HepG2 (cell line): ENCODE data around the gene REG1B. TPM values are rescaled to one million over a fixed set of nuclear protein-coding genes. Genes with fewer than 3 reads are reported as not detected.

ENCODE experiments used
- ATAC-seq: fragments of 200-7000 bp; cut with Tn5 transposase; 3 replicates; pipeline ENCODE4 v1.9.1; 2020; ENCODE audit warnings: mild to moderate bottlenecking, moderate library complexity
- BruUV-seq: library from RNA; stranded (reverse); fragments of 400-500 nt; replicated peaks from 2 replicates; lab custom pipeline; 2021; lab: Mats Ljungman, UMichigan
- CTCF ChIA-PET: fragments of 300-600 bp; formaldehyde crosslinking; extraction: SDS; loops from one replicate; lab custom pipeline; 2021; ENCODE audit warnings: low total read pairs, inconsistent platforms, low intra/inter-chr PET ratio; lab: Yijun Ruan, JAX
- POLR2A ChIA-PET: fragments of 350-600 bp; sonication (Branson Sonifier 250); formaldehyde crosslinking; loops from one replicate; lab custom pipeline; 2020; ENCODE audit warnings: antibody characterized with exemption, inconsistent platforms; lab: Yijun Ruan, JAX
- DNase-seq: peaks from one replicate; pipeline ENCODE4 v3.0.0-alpha.2; 2015; ENCODE audit warnings: low spot score
- FAIRE-seq: peaks from 3 replicates; lab custom pipeline; 2011; peaks lifted over from hg19 to GRCh38; lab: Jason Lieb, UNC
- H2AFZ ChIP-seq: one replicate; pipeline ENCODE4 v1.6.1; 2011; ENCODE audit warnings: low read length, inconsistent platforms
- H3K27ac ChIP-seq: fragments of 300-600 bp; 3 replicates; pipeline ENCODE4 v1.8.0; 2011; ENCODE audit warnings: mixed run types, mild to moderate bottlenecking, mixed read lengths, low read length, inconsistent platforms; ENCODE audit not compliant: insufficient read depth; ENCODE audit errors: extremely low read length
- H3K27me3 ChIP-seq, 2 experiments: fragments of 200-600 bp in 1 of 2; 2 replicates in 1 of 2; 3 replicates in 1 of 2; pipeline versions ENCODE4 v1.6.0 to v1.8.0; 2011; ENCODE audit warnings: low read length in 2 of 2, mild to moderate bottlenecking in 2 of 2, moderate library complexity in 2 of 2, inconsistent platforms in 1 of 2; ENCODE audit not compliant: insufficient read depth in 2 of 2, control insufficient read depth in 1 of 2
- H3K36me3 ChIP-seq, 2 experiments: fragments of 200-600 bp in 1 of 2; replicated peaks in 1 of 2; 2 replicates in 1 of 2; 3 replicates in 1 of 2; pipeline versions ENCODE4 v1.5.1 to v1.8.0; 2011; ENCODE audit warnings: low read length in 2 of 2, inconsistent platforms in 1 of 2; ENCODE audit not compliant: insufficient read depth in 2 of 2, control insufficient read depth in 1 of 2
- H3K4me1 ChIP-seq: 2 replicates; pipeline ENCODE4 v1.5.1; 2012; ENCODE audit warnings: low read length, inconsistent platforms; ENCODE audit not compliant: insufficient read depth
- H3K4me2 ChIP-seq: 2 replicates; pipeline ENCODE4 v1.6.0; 2011; ENCODE audit warnings: low read depth, low read length, inconsistent platforms
- H3K4me3 ChIP-seq, 3 experiments: fragments of 200-600 bp in 1 of 3; sonication (generic), shearing (Covaris generic) in 1 of 3; replicated peaks in 1 of 3; 2 replicates each; pipeline ENCODE4 v1.5.1; 2011 to 2016; ENCODE audit warnings: low read length in 3 of 3, inconsistent platforms in 2 of 3, low read depth in 2 of 3, mild to moderate bottlenecking in 2 of 3, control low read depth in 1 of 3, mixed read lengths in 1 of 3; ENCODE audit not compliant: insufficient read depth in 1 of 3
- H3K79me2 ChIP-seq: one replicate; pipeline ENCODE4 v1.6.1; 2011; ENCODE audit warnings: low read length, inconsistent platforms; ENCODE audit not compliant: insufficient read depth
- H3K9ac ChIP-seq: 2 replicates; pipeline ENCODE4 v1.6.0; 2011; ENCODE audit warnings: mild to moderate bottlenecking, low read depth, low read length, inconsistent platforms; ENCODE audit not compliant: insufficient read depth
- H3K9me3 ChIP-seq: 2 replicates; pipeline ENCODE4 v1.5.1; 2012; ENCODE audit warnings: mild to moderate bottlenecking, low read length
- H4K20me1 ChIP-seq: 2 replicates; pipeline ENCODE4 v1.6.0; 2011; ENCODE audit warnings: inconsistent platforms, mild to moderate bottlenecking, low read length, moderate library complexity; ENCODE audit not compliant: insufficient read depth
- AGO1 ChIP-seq: fragments of 200-400 bp; formaldehyde crosslinking; IDR thresholded peaks from 2 replicates; pipeline ENCODE4 v1.6.1; 2017; ENCODE audit warnings: mild to moderate bottlenecking, low read depth, low read length, moderate library complexity; ENCODE audit not compliant: poor library complexity, severe bottlenecking
- CENPT ChIP-seq: sonication (generic); formaldehyde crosslinking; IDR thresholded peaks from 2 replicates; pipeline ENCODE4 v1.8.0; 2022; ENCODE audit warnings: low read depth, mild to moderate bottlenecking, moderate library complexity, missing genetic modification reagents
- FOXK1 ChIP-seq: sonication (generic); formaldehyde crosslinking; IDR thresholded peaks from 2 replicates; pipeline ENCODE4 v1.4.0; 2020; ENCODE audit warnings: low read depth, missing genetic modification reagents, borderline replicate concordance
- KLF11 ChIP-seq: IDR thresholded peaks from 2 replicates; pipeline ENCODE4 v1.6.1; 2016; ENCODE audit warnings: missing compliant biosample characterization
- MAFK ChIP-seq, 2 experiments: IDR thresholded peaks in 1 of 2; conservative IDR thresholded peaks in 1 of 2; 2 replicates each; pipeline ENCODE4 v1.6.1; 2011; ENCODE audit warnings: improper control_type of control experiment in 2 of 2, low read length in 2 of 2
- RFXAP ChIP-seq: sonication (generic); formaldehyde crosslinking; IDR thresholded peaks from 2 replicates; pipeline ENCODE4 v1.4.0; 2020; ENCODE audit warnings: missing genetic modification reagents, borderline replicate concordance
- SETDB1 ChIP-seq: sonication (generic); formaldehyde crosslinking; IDR thresholded peaks from 2 replicates; pipeline ENCODE4 v1.5.1; 2020; ENCODE audit warnings: missing genetic modification reagents, mild to moderate bottlenecking, borderline replicate concordance
- SP5 ChIP-seq: IDR thresholded peaks from 2 replicates; pipeline ENCODE4 v1.6.1; 2016; ENCODE audit warnings: low read depth, borderline replicate concordance
- ZC3H4 ChIP-seq: sonication (generic); formaldehyde crosslinking; IDR thresholded peaks from 2 replicates; pipeline ENCODE4 v1.4.0; 2020; ENCODE audit warnings: missing genetic modification reagents, borderline replicate concordance
- ZNF816 ChIP-seq: sonication (generic); formaldehyde crosslinking; IDR thresholded peaks from 2 replicates; pipeline ENCODE4 v1.8.0; 2022; ENCODE audit warnings: missing genetic modification reagents, mild to moderate bottlenecking, borderline replicate concordance
- ZSCAN21 ChIP-seq: sonication (generic); formaldehyde crosslinking; IDR thresholded peaks from 2 replicates; pipeline ENCODE4 v1.8.0; 2022; ENCODE audit warnings: mild to moderate bottlenecking, missing genetic modification reagents, moderate library complexity, borderline replicate concordance
- WGBS: methylation state at CpG from one replicate; pipeline ENCODE4 v1.1.6; 2017; ENCODE audit warnings: low lambda C conversion rate; 5-methylcytosine and 5-hydroxymethylcytosine counted together
- in situ Hi-C: cut with HindIII; loops from 2 replicates; pipeline ENCODE4 v1.10.0; 2017; ENCODE audit warnings: low pct_unique_long_range_greater_than_20kb; ENCODE audit not compliant: extremely low pct_ligation_motif_present
- intact Hi-C: fragments of 100-400 bp; cut with micrococcal nuclease; formaldehyde crosslinking; loops from one replicate; pipeline ENCODE4 v1.10.0; 2022; ENCODE audit not compliant: unreplicated experiment
- polyA plus RNA-seq, 8 experiments: library from polyadenylated mRNA; depleted of rRNA in 3 of 8; stranded (reverse) in 7 of 8; unstranded in 1 of 8; fragments of >200 nt; fragmentation: Illumina TruSeq in 4 of 8; extraction: Trizol in 4 of 8; gene quantifications; 2 replicates each; pipeline versions ENCODE4 v1.2.1 to v1.2.3, GENCODE V29; 2011 to 2016; ENCODE audit warnings: low read depth in 4 of 8, missing spikeins in 1 of 8, mixed read lengths in 1 of 8; ENCODE audit not compliant: insufficient read depth in 1 of 8
- total RNA-seq, 5 experiments: library from RNA; depleted of rRNA; stranded (reverse); fragments of >200 nt; fragmentation: Illumina TruSeq; extraction: Trizol; gene quantifications; 2 replicates each; pipeline ENCODE4 v1.2.3, GENCODE V29; 2016; ENCODE audit warnings: low read depth in 1 of 5
- TF ChIP-seq, protein P1 (sequence below): sonication (generic); formaldehyde crosslinking; IDR thresholded peaks from 2 replicates; pipeline ENCODE4 v1.4.0; 2020; ENCODE audit warnings: mild to moderate bottlenecking, missing genetic modification reagents
- TF ChIP-seq, protein P2 (sequence below): sonication (generic); formaldehyde crosslinking; IDR thresholded peaks from 2 replicates; pipeline ENCODE4 v1.8.1; 2022; ENCODE audit warnings: low read depth, mild to moderate bottlenecking, missing genetic modification reagents

REG1B gene
- total and polyA plus RNA-seq, 2 of the 13 experiments (the other 11 are each of a cell fraction or from before 2014, with no cell fraction given) = not detected

DNA sequence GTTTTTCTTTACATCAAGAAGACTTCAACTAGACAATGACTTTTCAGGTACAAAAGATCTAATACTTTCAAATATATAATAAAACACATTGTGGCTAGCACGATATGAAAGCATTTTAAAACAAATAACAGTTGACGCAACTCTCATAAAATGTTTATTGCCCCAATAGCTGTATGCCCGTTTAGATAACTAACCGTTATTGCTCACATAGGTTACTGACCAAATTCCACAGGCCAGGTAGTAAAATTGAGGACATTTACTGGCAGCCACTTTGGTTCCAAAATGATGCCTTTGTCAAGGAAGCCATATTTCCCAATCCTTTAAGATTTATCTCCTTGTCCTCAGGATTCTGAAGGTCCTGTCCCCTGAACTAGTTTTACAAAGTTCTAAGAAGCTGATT is 2.9 kb upstream of the REG1B start:
- H3K9ac ChIP-seq = no peak overlapping the region
- TF ChIP-seq AGO1 (no peak), SETDB1 (CRISPR knock-in tag) (no peak), SP5 (CRISPR knock-in tag) (no peak), ZC3H4 (CRISPR knock-in tag) (no peak)
- H3K9me3 ChIP-seq = no peaks in the 10 kb centered on the region
- no peaks in the 10 kb centered on the region for H4K20me1 ChIP-seq
- no peak overlapping the region for H3K4me2 ChIP-seq
- 23% methylated on average over 4 of the region's 4 CpGs for WGBS
- ATAC-seq (no peak), DNase-seq (no peak), FAIRE-seq (no peak)
- POLR2A ChIA-PET = no interaction called here
- CTCF ChIA-PET = no interaction called here
- peaks cover 0 to 16% of the 10 kb centered on the region in 2 experiments; a peak in 2 of 5 replicates for H3K27me3 ChIP-seq
- H3K36me3 ChIP-seq = no peaks in the 10 kb centered on the region
- in situ Hi-C loops = no loop called here
- H3K27ac ChIP-seq = no peak overlapping the region
- no peaks in the 10 kb centered on the region for H3K4me1 ChIP-seq
- no peak overlapping the region for H3K4me3 ChIP-seq
- no TSS peak for BruUV-seq
- intact Hi-C loops = no loop called here
- H2AFZ ChIP-seq = no peak overlapping the region
- H3K79me2 ChIP-seq = no peaks in the 10 kb centered on the region

DNA sequence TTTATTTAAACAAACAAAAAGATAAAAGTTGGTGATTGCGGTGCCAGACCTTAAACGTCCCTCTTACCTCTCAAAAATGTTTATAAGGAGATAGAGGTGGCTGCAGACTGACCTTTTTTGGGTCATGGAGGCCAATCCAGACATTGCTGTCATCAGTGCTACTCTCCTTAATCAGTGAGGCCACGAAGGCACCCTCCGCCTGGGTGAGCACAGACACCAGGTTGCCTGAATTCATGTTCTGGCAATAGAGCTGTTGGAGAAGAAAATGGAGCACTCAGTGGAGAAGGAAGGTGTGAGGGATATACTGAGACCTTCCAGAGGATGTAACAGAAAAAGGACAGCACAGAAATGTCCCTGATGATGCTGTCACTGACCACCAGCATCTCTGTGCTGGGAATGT is 1.5 kb downstream of the REG1B start:
- Histone ChIP-seq H3K4me1 (no peaks in the 10 kb centered on the region), H2AFZ (no peak overlapping the region), H3K27ac (no peak overlapping the region), H3K4me3 (no peak overlapping the region), H3K27me3 (no peaks in the 10 kb centered on the region), H3K9ac (no peak overlapping the region), H3K4me2 (no peak overlapping the region), H3K9me3 (no peaks in the 10 kb centered on the region), H4K20me1 (no peaks in the 10 kb centered on the region), H3K36me3 (no peaks in the 10 kb centered on the region), H3K79me2 (no peaks in the 10 kb centered on the region)
- CTCF ChIA-PET = no interaction called here
- intact Hi-C loops = no loop called here
- FAIRE-seq = no peak
- ATAC-seq = no peak
- WGBS = 16% methylated on average over 4 of the region's 4 CpGs
- BruUV-seq = no TSS peak
- no peak for DNase-seq
- in situ Hi-C loops = no loop called here
- no peak for TF ChIP-seq RFXAP (CRISPR knock-in tag)
- TF ChIP-seq, protein P1, sequence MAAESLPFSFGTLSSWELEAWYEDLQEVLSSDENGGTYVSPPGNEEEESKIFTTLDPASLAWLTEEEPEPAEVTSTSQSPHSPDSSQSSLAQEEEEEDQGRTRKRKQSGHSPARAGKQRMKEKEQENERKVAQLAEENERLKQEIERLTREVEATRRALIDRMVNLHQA (CRISPR knock-in tag) = no peak
- no peak for TF ChIP-seq ZSCAN21 (CRISPR knock-in tag)
- TF ChIP-seq, protein P2, sequence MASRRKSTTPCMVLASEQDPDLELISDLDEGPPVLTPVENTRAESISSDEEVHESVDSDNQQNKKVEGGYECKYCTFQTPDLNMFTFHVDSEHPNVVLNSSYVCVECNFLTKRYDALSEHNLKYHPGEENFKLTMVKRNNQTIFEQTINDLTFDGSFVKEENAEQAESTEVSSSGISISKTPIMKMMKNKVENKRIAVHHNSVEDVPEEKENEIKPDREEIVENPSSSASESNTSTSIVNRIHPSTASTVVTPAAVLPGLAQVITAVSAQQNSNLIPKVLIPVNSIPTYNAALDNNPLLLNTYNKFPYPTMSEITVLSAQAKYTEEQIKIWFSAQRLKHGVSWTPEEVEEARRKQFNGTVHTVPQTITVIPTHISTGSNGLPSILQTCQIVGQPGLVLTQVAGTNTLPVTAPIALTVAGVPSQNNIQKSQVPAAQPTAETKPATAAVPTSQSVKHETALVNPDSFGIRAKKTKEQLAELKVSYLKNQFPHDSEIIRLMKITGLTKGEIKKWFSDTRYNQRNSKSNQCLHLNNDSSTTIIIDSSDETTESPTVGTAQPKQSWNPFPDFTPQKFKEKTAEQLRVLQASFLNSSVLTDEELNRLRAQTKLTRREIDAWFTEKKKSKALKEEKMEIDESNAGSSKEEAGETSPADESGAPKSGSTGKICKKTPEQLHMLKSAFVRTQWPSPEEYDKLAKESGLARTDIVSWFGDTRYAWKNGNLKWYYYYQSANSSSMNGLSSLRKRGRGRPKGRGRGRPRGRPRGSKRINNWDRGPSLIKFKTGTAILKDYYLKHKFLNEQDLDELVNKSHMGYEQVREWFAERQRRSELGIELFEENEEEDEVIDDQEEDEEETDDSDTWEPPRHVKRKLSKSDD = no peak
- no peak for TF ChIP-seq MAFK (conservative IDR thresholded peaks at IDR 0.05 in 1 of 2, IDR thresholded peaks at IDR 0.05 in 1 of 2; ENCODE audit: low read length in 2 of 2)
- TF ChIP-seq KLF11 (CRISPR knock-in tag) = no peak
- no peak for TF ChIP-seq CENPT (CRISPR knock-in tag)
- no peak for TF ChIP-seq ZNF816 (CRISPR knock-in tag)
- TF ChIP-seq FOXK1 (CRISPR knock-in tag) = no peak
- POLR2A ChIA-PET = no interaction called here
